Neutrophil (primary cell): Measurements from ENCODE around the gene MCTS1.

Experiments
- H3K27ac ChIP-seq: fragments of 200-600 bp; sonication (generic); 2 replicates; pipeline ENCODE4 v1.5.1; 2016; ENCODE audit warnings: mild to moderate bottlenecking, moderate library complexity
- H3K27me3 ChIP-seq: fragments of 200-600 bp; sonication (generic); 2 replicates; pipeline ENCODE4 v1.6.0; 2016; ENCODE audit warnings: mild to moderate bottlenecking
- H3K36me3 ChIP-seq: fragments of 200-600 bp; sonication (generic); 2 replicates; pipeline ENCODE4 v1.5.1; 2017
- H3K4me1 ChIP-seq, 2 experiments: fragments of 200-600 bp in 1 of 2; sonication (generic) in 1 of 2; 1 replicate in 1 of 2; 2 replicates in 1 of 2; pipeline versions ENCODE4 v1.5.1 to v1.6.1; 2013 to 2016; ENCODE audit warnings: low read depth in 1 of 2, low read length in 1 of 2, mild to moderate bottlenecking in 1 of 2, moderate library complexity in 1 of 2; ENCODE audit not compliant: control insufficient read depth in 1 of 2, insufficient read depth in 1 of 2
- H3K4me3 ChIP-seq, 2 experiments: fragments of 200-600 bp in 1 of 2; sonication (generic) in 1 of 2; 1 replicate in 1 of 2; 2 replicates in 1 of 2; pipeline ENCODE4 v1.5.1; 2013 to 2016; ENCODE audit warnings: low read depth in 1 of 2, low read length in 1 of 2, mild to moderate bottlenecking in 1 of 2, moderate library complexity in 1 of 2
- H3K9me3 ChIP-seq: fragments of 200-600 bp; sonication (generic); 2 replicates; pipeline ENCODE4 v1.5.1; 2016
- TF ChIP-seq, protein P1 (sequence below): fragments of 200-600 bp; sonication (generic); IDR thresholded peaks from 2 replicates; pipeline ENCODE4 v1.5.1; 2016; ENCODE audit warnings: antibody characterized with exemption

MCTS1 gene

DNA sequence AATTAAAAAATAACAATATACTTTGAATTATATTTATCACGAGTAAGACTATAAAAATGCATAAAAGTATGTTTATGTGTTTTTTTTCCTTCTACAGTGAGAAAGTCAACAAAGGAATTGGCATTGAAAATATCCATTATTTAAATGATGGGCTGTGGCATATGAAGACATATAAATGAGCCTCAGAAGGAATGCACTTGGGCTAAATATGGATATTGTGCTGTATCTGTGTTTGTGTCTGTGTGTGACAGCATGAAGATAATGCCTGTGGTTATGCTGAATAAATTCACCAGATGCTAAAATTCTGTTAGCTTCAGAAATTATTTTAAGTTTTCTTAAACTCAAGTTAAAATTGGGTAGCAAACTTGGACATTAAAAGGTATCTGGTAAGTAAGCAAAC lies 8.2 kb downstream of the MCTS1 start:
- Histone ChIP-seq H3K27ac (no peak overlapping the region), H3K4me1 (no peaks in the 10 kb centered on the region), H3K27me3 (no peaks in the 10 kb centered on the region), H3K36me3 (peaks cover 32% of the 10 kb centered on the region), H3K4me3 (no peak overlapping the region), H3K9me3 (no peaks in the 10 kb centered on the region)
- TF ChIP-seq, protein P1, sequence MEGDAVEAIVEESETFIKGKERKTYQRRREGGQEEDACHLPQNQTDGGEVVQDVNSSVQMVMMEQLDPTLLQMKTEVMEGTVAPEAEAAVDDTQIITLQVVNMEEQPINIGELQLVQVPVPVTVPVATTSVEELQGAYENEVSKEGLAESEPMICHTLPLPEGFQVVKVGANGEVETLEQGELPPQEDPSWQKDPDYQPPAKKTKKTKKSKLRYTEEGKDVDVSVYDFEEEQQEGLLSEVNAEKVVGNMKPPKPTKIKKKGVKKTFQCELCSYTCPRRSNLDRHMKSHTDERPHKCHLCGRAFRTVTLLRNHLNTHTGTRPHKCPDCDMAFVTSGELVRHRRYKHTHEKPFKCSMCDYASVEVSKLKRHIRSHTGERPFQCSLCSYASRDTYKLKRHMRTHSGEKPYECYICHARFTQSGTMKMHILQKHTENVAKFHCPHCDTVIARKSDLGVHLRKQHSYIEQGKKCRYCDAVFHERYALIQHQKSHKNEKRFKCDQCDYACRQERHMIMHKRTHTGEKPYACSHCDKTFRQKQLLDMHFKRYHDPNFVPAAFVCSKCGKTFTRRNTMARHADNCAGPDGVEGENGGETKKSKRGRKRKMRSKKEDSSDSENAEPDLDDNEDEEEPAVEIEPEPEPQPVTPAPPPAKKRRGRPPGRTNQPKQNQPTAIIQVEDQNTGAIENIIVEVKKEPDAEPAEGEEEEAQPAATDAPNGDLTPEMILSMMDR: no peak

DNA sequence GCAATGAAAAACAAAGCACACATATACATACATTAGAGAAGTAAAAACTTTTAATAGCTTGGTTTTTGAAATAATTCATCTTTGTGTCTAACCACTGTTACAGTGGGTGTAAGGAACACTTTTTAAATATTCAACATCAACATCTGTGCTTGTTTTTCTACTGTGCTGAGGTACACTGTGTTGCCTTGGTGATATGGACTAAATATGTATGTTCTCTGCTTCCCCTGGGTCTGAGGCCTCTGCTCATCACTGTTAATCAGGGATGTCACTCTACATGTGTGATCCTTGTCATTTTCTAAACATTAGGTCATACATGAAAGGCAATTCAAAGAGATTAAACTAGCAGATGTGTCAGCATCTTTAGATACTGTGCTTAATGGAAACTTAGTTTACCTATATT lies 10.9 kb downstream of the MCTS1 start:
- no peaks in the 10 kb centered on the region for H3K9me3 ChIP-seq

DNA sequence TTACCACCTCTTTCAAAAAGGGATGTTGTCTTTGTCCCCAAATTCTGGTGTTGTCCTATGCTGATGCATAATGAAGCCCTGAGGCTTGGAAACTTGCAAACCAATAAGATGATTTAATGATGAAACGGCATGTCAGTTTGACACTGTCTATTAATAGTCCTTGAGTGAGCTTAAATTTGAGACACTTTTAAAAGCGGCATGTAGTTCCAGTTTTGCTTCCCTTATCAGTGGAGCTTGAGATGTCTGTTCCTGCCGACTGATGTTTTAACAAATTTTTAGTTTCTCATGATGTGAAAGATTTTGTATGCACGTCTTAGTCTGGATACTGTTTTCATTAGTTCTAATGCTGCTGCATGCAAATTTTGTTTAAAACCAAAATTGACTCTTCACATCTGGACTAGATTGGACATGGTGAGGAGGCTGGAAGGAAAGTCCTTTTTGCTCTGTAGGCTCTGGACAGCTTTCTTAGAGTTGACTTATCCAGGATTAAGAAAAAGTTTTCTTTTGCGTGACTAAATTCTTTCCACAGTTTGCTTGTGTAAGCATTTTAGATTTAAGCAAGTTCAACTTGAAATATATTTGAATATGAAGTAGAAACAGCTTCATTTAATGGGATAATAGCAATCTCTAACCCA lies 14.2 kb downstream of the MCTS1 start:
- Histone ChIP-seq H3K9me3 (no peaks in the 10 kb centered on the region), H3K36me3 (peaks cover 21% of the 10 kb centered on the region), H3K4me1 (no peaks in the 10 kb centered on the region), H3K4me3 (no peak overlapping the region), H3K27ac (no peak overlapping the region), H3K27me3 (no peaks in the 10 kb centered on the region)
- TF ChIP-seq, protein P1: no peak

More for the DNA sequence above, 10.9 kb downstream of the MCTS1 start:
- no peaks in the 10 kb centered on the region for H3K27me3 ChIP-seq
- H3K4me1 ChIP-seq: no peaks in the 10 kb centered on the region
- peaks cover 28% of the 10 kb centered on the region for H3K36me3 ChIP-seq
- TF ChIP-seq, protein P1: no peak
- no peak overlapping the region for H3K4me3 ChIP-seq
- no peak overlapping the region for H3K27ac ChIP-seq

DNA sequence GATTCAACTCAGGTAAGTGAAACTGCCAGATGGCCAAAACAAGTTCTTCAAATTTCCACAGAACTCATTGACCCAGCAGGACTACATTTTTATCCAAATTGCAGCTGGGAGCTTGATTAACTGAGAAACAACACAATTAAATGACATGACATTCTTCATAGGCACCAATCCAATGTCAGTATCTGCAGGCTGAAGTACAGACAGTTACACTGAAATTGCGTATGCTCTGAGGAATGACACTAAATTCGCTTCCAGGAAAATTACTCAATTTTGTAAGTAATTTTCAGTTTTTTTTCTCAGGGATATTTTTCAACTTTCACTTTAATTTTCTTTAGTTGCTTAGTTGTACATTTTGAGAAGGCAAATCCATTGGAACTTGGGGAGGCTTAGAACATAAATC lies 21.5 kb downstream of the MCTS1 start:
- Histone ChIP-seq H3K4me3 (no peak overlapping the region), H3K27me3 (no peaks in the 10 kb centered on the region), H3K9me3 (no peaks in the 10 kb centered on the region), H3K4me1 (peaks cover 10 to 15% of the 10 kb centered on the region in 2 experiments), H3K27ac (no peak overlapping the region), H3K36me3 (peaks cover 11% of the 10 kb centered on the region)
- TF ChIP-seq, protein P1: no peak

DNA sequence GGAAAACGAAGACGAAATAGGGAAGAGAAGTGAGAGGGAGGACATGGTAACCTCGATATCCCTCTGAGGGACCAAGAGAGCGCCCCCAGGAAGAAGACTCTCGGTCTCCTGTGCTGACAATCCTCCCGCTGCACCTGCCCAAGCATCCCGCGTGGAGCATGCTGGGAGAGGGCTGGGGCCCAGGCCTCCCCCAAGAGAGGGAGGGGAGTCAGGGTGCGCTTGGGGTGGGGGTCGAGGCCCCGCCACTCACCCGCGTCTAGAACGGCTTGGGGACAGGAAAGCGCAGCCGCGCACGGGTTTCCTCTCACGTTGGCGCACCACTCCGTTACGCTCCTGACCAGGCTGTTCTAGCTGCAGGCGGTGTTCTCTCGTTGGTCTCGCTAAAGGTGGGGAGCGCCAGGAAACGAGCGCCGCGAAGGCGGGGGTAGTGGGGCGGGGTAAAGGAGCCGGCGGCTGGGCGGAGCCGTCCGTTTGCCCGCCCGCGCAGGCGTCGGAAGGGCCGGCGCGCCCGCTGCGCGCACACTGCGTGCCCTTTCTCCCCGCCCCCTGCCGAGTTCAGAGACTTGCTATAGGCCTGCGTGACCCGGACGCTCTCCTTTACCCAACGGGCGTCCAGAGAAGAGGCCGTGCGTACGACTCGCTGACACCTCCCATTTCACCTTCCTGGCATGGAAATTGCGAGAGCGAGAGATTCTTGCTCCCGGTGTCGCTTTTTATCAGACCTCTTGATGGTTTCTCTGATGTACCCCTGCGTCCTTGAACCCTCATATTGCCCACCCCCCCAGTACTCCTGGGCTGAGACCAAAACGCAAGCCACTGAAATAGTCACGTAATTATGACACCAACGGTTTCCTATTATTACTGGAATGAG lies 26.0 kb downstream of the MCTS1 start, which contains the start of gene C1GALT1C1:
Gene C1GALT1C1, minus strand, starts transcription at position 388 of the 871 bp plus-strand sequence. CDS start 2,888 bp downstream, outside the sequence.
- Histone ChIP-seq H3K27ac (peak within 1 kb of the TSS; percentile 91), H3K4me3 (peak within 1 kb of the TSS; percentile 72 to 79), H3K4me1 (peaks cover 13 to 19% of the 10 kb centered on the region in 2 experiments), H3K9me3 (no peaks in the 10 kb centered on the region), H3K27me3 (no peaks in the 10 kb centered on the region), H3K36me3 (no peaks in the 10 kb centered on the region)
- TF ChIP-seq, protein P1: peak; percentile 9
